ENCODE measurements around the gene EIF2D. TPM values are rescaled to one million over a fixed set of nuclear protein-coding genes. Genes with fewer than 3 reads are reported as not detected.
"Not testable (repeated sequence)": the region's sequence is repeated elsewhere in the genome, so short reads cannot be mapped to it uniquely, and the experiment has no call there.

EIF2D gene, protein sequence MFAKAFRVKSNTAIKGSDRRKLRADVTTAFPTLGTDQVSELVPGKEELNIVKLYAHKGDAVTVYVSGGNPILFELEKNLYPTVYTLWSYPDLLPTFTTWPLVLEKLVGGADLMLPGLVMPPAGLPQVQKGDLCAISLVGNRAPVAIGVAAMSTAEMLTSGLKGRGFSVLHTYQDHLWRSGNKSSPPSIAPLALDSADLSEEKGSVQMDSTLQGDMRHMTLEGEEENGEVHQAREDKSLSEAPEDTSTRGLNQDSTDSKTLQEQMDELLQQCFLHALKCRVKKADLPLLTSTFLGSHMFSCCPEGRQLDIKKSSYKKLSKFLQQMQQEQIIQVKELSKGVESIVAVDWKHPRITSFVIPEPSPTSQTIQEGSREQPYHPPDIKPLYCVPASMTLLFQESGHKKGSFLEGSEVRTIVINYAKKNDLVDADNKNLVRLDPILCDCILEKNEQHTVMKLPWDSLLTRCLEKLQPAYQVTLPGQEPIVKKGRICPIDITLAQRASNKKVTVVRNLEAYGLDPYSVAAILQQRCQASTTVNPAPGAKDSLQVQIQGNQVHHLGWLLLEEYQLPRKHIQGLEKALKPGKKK
- total RNA-seq = 40.5 and 52.8 TPM in 2 replicates

DNA sequence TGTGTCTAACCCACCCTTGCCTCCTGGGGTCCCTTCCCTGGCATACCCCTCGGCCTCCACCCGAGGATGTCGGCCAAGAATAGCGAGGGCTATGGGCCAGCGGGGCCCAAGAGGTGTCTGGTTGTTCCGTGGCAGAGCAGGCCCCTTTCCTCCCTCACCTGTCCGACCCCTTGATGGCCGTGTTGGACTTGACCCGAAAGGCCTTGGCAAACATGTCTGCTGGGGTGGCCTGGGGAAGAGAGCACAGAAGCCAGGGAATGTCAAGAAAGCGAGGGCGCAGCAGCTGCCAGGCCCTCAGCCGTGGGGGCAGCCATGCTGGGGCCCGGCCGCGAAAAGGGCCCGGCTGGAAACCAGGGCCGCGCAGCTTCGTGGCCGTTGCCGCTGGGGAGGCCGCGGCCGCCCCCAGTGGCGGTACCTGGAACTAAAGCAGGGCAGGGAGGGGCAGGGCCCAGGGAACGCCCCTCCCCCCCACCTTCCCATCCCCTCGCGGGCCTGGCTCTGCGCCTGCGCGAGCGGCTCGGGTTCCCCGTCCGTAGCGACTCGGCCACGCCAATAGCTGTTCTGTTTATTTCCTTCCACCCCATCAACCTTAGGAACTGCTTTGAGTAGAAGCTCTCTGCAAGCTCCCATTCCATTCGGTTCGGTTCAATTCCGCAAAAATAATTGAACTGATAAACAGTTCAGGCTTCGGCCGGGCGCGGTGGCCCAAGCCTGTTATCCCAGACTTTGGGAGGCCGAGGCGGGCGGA is at the start of gene EIF2D:
EIF2D (minus strand) TSS at position 337 of the 748 bp plus-strand sequence; CDS start at position 214, 123 bp downstream.
- peak; percentile 68 for DNase-seq (ENCODE audit: low read depth)

GRCh38 chr1:206661161-206661820 is 49.0 kb upstream of the EIF2D start:
- no peak for DNase-seq (ENCODE audit: low read depth)

DNA sequence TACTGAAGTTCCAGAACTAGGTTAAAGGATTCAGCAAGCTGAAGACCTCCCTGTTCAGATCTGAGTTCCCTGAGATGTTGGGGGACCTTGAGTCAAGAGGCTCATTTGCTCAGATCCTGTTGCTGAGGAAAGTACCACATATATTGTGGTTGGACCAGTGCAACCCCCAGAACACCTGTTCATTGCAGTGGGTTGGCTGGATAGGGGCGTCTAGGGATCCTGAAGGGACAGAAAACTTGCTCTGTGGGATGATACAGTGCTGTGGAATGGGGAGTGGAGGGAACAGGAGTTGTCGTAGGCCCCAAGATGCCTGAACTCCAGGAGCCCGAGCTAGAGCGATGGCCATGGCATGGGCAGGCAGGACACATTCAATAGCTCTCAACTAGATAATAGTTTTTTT is 47.9 kb upstream of the EIF2D start:
- no peak for DNase-seq (ENCODE audit: low read depth)

DNA sequence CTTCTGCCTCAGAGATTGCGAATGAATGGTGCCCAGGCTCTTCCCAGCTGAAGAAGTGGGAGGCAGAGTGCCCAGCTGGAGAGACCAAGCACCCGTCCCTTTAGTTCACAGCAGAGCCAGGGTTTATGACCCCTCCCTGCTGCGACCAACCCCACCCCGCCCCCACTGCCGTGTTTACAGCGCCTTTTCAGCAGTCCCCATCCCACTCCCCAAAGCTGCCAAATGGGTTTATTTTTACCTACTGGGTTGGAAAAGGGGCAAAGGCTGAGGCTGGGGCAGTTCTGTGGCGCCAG is 46.7 kb upstream of the EIF2D start:
- DNase-seq (ENCODE audit: low read depth) = no peak

- no peak for DNase-seq (ENCODE audit: low read depth)
Measured at GRCh38 chr1:206658264-206658980, 46.2 kb upstream of the EIF2D start.

GRCh38 chr1:206657751-206658150 is 45.5 kb upstream of the EIF2D start:
- DNase-seq (ENCODE audit: low read depth) = no peak

GRCh38 chr1:206656936-206657335 is 44.7 kb upstream of the EIF2D start:
- DNase-seq (ENCODE audit: low read depth) = no peak

DNA sequence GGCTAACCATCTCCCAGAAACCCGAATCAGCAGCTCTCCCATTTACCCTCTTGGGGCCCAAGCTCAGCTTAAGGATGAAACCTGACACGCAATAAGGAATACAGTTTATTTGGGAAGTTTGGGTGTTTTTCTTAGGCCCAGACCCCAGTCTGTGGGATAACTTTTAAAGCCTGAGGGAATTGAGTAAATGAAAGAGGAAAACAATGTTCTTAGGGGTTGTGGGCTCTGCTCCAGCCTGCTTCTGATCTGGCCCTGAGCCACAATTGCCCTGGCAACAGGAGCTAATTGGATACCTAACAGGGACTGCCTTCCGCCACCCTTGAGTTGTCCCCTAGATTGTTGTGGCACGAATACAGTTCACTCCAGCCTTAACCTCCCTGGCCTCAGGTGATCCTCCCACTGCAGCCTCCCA is 43.2 kb upstream of the EIF2D start:
- DNase-seq (ENCODE audit: low read depth) = peak; percentile 36

- DNase-seq (ENCODE audit: low read depth) = no peak
Measured at GRCh38 chr1:206654828-206655227, 42.6 kb upstream of the EIF2D start.

DNA sequence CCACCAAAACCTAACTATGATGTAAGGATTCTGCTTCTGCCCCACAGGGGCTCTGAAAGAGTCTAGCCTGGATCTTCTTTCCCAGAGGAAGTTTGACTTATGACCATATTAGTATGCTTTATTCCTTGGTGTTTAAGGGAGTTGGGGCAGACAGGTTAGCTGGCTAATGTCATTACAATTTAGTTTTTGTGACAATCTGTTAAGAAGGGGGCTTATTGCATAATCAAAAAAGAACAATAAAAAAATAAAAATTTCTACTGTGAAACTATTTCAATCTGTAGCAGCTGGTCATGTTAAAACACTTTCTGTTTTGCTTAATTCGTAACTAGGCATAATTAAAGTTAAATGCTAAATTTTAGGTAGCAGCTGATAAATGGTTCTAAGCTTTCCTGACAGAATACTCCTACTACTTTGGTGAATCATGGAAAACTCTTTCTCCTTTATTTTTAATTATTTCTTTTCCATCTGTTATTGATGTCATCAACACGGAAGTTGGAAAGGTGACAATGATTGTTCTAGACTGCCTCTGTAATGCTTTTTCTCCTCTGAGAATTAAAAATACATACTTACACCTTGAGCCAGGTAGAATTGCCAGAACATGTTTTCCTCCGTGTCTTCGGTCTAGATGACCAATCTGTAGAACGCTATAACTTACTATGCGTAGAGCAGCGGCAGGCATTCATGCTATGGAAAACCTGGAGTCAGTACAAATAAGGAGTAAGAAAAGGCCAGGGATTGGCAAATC is 41.6 kb upstream of the EIF2D start:
- no peak for DNase-seq (ENCODE audit: low read depth)

- DNase-seq (ENCODE audit: low read depth) = peak; percentile 56
Measured at GRCh38 chr1:206651958-206652890, 40.0 kb upstream of the EIF2D start.

GRCh38 chr1:206651014-206651413 is 38.7 kb upstream of the EIF2D start:
- DNase-seq (ENCODE audit: low read depth) = no peak

DNA sequence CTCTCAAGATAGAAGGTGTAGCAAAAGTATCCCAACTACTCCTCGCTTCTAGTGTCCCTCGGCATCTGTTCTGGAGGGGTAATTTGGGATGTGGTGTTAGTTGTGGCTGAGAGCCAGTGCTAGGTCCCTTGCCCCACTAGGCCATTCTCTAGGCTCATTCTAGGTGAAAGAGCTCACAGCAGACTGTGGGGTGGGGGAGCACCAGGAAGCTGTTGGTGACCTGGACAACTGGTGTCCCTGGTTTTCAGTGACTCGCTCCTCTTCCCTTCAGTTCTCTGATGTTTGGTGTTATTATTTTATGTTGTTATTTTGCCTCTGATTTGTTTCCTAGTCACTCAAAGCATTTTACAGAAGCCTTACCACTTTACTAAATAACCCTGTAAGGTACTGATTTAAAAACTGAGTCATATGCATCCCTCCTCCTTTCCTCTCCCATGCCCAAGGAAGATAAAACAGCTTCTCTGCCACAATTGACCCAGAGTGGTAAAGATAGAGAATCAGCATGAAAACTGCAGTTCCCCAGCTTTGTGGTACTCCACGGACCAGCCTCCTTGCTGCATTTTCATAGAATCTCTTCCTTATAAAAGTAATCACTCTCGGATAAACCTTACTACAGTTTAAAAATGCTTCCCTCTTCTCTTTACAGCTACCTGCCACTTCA is 37.1 kb upstream of the EIF2D start:
- no peak for DNase-seq (ENCODE audit: low read depth)

DNA sequence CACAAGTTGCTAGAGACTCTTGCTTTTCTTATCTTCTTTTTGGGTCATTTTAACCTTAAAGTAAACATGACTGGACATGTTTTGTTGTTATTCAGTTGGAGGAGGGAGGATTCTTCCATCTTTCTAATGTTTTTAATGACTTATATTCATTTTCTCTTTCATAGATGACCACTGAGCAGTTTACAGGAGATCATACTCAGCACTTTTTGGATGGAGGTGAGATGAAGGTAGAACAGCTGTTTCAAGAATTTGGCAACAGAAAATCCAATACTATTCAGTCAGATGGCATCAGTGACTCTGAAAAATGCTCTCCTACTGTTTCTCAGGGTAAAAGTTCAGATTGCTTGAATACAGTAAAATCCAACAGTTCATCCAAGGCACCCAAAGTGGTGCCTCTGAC is 35.0 kb upstream of the EIF2D start:
- DNase-seq (ENCODE audit: low read depth) = no peak

DNA sequence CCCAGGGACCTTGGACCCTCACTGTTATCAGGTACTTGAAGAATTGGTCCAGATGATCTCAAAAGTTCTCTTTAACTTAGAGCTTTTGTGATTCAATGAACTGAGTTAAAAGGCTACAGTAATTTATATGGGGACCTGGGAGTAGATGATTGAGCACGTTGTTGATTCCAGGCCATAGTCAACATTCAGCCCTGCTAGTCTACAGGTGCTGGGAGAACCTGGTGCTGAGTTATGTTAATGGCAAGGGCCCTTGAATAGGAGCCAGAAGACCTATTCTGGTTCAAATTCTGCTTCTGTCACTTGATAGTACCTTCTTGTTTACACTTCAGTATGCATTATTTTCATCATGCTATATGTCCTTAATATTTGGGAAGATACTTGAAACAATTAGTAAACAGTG is 34.2 kb upstream of the EIF2D start:
- DNase-seq (ENCODE audit: low read depth) = no peak

DNA sequence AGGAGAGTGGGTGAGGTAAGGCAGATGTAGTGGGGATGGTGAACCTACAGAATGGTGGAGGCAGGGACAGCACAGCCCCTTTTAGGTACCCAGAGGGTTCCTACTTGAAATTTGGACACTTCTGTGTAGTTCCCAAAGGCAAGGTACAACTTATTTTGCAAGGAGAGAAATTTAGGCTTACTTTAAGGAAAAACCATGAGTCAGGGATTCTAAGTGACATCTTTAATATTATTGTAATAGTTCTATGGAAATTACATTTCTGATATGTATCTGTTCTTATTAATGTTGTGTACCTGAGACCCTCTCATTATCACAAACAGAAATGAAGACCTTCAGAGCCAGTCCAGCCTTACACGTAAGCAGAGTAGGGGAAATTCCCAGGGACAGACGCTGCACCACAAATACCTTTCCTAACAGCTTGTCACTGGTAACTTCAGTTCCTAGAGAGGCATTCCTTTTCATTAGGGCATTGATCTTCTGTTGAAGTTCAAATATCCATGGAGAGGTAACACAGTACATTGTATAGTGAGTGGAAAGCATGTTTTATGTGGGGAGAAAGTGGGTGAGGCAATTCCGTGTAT is 30.9 kb upstream of the EIF2D start:
- no peak for DNase-seq (ENCODE audit: low read depth)

GRCh38 chr1:206642074-206642473 is 29.8 kb upstream of the EIF2D start:
- DNase-seq (ENCODE audit: low read depth) = not testable (repeated sequence)

DNA sequence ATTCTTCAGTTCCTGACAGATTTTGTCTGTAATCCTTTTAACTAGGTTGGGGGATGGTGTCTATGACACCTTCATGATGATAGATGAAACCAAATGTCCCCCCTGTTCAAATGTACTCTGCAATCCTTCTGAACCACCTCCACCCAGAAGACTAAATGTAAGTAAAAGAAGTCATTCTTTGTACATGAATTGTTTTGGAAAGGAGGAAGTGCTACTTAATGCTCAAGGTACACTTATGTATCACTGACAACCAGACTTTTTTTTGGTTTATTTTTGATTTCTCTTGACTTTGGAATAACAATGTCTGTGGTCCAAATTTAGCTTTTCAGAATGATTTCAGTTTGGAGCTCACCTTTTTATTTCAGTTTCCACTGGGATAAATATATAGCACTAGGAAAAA is 25.3 kb upstream of the EIF2D start:
- DNase-seq (ENCODE audit: low read depth) = no peak

DNA sequence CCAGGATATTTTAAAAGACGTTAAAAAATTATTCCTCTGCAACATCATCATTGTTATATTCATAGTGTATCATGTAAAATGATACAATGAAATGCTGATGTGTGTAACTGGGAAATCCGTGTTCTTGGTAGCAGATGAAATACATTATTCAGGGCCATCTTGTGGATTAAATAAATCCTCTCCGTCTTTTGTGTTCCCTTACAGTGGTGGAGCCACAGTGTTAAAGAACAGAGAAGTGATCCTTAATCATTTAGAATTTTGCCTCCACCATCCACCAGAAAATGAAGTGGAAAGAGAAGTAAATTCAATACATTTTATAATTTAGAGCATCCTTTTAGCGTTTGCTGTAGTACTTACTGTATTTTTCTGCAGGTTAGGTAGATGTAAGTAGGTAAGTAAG is 24.4 kb upstream of the EIF2D start:
- DNase-seq (ENCODE audit: low read depth) = no peak
